GM18951 (cell line): Measurements from ENCODE around the gene FERMT1.
"Not testable (repeated sequence)": the region's sequence is repeated elsewhere in the genome, so short reads cannot be mapped to it uniquely, and the experiment has no call there.

ENCODE experiments used
- POLR2A ChIP-seq: IDR thresholded peaks from 4 replicates; pipeline ENCODE4 v1.6.1; 2011; ENCODE audit warnings: mild to moderate bottlenecking; ENCODE audit not compliant: insufficient read length, insufficient read depth; ENCODE audit errors: extremely low read depth
- in situ Hi-C: fragments of 300-500 bp; cut with MboI; formaldehyde crosslinking; loops from one replicate; pipeline ENCODE4 v1.12.0; 2022; ENCODE audit warnings: low sequenced_read_pairs, mixed read lengths, inconsistent platforms; ENCODE audit not compliant: unreplicated experiment

Gene FERMT1

DNA sequence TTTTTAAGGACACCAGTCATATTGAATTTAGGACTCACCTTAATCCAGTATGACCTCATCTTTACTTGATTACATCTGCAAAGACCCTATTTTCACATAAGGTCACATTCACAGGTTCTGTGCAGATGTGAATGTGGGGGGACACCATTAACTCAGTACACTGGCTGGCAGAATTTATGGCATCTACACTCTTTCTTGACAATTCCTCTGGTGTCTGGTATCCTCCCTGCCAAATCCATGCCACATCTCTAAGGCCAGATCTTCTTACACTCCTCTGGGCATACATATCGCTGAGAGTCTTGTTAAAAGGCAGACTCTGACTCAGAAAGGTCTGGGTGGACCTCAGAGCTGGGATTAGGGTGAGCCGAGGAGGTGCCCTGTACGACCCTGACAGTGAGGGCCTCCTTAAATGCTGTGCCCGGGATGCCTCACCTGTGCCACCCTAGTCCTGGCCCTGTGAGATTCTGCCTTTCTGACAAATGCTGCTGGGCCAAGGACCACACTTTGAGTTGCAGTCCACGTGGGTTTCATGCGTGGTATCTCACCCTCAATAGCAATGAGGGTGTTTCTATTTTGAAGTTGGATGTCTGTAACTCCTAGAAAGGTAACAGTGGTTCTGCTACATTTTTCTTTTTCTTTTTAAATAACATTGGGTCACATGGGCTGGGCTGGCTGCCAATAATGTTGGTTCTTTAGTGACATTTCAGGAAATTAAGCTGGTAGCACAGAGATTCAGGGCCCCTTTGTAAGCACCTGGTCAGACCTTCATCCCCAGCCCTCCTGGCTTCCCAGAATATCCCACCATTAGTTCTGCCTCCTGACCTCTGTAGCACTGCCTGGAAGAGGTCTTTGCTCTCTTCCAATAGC, 51.8 kb downstream of the FERMT1 start:
- in situ Hi-C loops, result no loop called here
- TF ChIP-seq POLR2A, result no peak

DNA sequence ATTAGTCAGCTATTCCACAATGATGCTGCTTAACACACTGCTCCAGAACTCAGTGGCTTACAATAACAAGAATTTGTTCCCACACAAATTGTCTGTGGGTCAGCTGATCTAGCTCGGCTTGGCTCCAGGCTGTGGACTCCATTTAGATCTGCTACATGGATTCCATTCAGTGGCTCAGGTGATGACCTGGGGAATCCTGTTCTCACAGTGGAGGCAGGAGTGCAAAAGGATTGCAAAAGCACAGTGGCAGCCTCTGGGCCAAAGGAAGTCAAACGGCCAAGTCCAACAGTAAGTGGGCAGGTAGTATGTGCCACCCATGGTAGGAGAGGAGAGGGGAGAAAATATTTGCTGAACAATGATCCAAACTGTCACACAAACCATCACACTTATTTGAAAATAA, 53.2 kb downstream of the FERMT1 start:
- in situ Hi-C loops, result no loop called here
- TF ChIP-seq POLR2A, result no peak

DNA sequence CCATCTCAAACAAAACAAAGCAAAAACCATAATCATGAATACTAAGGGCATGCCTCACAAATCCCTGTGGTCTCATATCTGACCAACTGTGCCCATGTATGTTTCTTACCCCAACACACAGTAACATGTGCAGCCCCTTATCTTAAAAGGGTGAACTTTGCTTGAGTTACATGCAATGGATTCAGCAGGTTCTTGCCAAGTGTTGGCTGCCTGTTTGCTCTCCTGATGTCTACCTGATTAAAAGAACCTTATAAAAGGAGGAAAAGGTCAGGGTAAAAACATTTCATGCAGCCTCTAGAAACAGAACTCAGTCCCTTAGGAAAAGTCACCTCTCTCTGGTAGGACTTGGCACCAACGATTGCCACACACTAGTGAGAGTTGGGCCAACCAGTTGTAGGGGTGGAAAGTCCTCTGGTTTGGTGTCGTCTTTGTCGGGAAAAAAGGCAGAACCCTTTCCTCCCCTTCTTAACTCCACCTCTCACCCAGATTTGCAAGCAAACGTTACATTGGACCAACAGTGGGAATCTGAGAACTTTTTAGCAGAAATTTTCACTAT, 55.0 kb downstream of the FERMT1 start:
- in situ Hi-C loops, result no loop called here

DNA sequence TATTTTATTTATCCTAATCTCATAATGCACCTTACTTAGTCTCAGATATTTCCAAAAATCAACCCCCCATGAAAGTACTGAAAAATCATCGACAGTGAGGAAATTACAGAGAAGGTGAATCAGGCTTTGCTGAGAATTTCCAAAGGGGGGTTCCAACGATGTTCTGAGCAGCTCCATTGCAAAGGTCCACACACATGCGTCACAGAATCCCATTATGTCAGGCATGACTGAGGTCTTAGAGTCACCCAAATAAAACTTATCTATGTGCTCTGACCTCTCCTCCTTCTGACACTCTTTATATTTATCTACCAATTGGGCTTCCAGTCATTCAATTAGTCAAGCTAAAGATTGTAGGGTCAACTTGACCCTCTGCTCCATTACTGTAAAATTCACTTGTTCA, 56.2 kb downstream of the FERMT1 start:
- TF ChIP-seq POLR2A, result no peak
- in situ Hi-C loops, result no loop called here

More for the DNA sequence above, 55.0 kb downstream of the FERMT1 start:
- no peak for TF ChIP-seq POLR2A

DNA sequence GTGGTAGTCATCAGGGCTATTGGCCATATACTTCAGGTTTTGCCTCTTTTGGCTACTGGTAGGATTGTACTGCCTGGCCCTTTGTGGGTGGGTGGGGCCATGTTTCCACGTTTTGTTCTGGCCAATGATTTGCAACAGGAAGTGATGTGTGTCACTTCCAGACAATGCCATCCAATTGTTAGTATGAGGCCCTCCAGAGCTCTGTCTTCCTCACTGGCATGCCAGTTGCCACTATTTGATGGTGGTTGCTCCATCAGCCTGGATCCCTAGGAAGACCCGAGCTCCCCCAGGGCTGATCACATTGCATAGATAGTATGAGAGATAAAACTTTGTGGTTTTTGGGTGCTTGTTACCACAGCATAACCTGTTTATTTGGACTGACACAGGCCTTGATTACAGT, 61.3 kb downstream of the FERMT1 start:
- TF ChIP-seq POLR2A, result no peak
- in situ Hi-C loops, result no loop called here

DNA sequence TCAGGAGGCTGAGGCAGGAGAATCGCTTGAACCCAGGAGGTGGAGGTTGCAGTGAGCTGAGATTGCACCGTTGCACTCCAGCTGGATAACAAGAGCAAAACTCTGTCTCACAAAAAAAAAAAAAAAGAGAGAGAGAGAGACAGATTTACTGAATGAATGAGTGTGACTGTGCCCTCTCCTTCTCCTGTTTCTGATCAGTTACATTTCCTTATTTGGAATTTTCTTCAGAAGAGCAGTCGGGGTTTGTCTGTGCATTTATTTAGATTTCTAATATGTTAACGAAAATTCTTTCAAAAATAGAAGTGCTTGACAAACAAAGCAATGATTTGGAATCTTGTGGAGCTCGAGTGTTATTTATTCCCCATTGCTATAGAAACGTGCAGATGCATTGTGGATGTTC, 62.6 kb downstream of the FERMT1 start:
- no peak for TF ChIP-seq POLR2A
- in situ Hi-C loops, result no loop called here

DNA sequence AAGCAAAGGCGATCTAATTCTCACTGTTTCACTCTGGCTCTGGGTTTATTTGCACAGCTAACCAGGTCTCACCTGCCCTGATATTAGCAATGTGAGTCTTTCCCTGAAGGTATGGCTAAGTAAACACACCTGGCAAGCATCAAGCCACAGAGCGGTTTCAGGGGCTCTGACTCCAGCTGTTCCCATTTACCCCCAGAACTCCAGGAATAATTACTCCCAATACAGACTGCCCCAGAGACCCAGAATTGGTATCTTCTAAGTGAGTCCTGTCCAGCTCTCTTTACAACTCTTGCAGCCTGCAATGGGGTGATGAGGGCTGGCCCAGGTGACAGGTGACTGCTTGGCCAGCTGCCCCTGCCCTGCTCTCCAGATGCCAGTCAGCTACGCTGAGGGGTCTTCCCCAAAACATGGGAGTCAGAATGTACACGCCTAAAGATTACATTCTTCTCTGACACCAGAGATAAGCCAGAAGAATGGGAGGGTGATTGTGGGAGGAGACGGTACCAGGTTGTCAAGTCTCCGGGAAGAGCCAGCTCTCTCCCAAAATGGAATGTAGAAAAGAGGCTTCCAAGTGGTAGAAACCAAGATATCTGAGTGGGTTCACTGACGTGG, 64.0 kb downstream of the FERMT1 start:
- no peak for TF ChIP-seq POLR2A

DNA sequence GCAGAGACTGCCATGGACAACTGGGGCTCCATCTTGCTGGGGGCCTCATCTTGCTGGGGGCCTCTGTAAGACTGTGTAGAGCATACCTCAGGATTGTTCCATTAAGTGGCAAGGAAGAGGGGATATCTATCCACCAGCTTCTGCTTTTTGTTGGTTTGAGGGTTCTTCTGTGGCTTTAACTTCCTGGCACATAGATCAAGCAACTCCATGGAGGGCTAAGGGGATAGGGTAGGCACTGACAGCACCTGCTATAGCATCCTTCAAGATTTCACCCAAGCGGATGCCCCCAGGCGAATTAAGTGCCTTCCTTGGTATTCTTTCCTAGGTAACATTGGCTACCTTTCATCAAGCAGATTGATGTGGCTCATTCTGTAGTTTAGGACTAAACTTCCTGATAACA, 65.1 kb downstream of the FERMT1 start:
- in situ Hi-C loops, result no loop called here
- TF ChIP-seq POLR2A, result no peak

More for the DNA sequence above, 64.0 kb downstream of the FERMT1 start:
- in situ Hi-C loops, result no loop called here

DNA sequence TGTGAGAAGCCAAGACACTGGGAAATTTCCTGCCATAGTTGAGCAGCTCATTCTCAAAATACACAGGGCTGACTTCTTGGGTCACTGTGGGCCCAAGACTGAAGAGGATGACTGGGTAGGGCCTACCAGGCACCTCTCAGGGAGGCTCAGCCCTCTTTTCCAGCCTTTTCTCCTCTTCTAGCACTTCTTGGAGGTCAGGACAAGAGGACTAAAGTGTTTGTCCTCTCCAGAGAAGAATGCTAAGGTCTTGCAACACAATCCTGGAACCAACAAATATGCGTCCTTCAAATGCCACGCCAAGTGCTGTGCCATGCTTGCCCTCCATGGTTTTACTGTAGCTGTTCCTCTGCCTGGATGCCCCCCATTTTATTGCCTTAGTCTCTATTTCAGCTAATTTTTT, 65.7 kb downstream of the FERMT1 start:
- TF ChIP-seq POLR2A, result no peak
- in situ Hi-C loops, result no loop called here

DNA sequence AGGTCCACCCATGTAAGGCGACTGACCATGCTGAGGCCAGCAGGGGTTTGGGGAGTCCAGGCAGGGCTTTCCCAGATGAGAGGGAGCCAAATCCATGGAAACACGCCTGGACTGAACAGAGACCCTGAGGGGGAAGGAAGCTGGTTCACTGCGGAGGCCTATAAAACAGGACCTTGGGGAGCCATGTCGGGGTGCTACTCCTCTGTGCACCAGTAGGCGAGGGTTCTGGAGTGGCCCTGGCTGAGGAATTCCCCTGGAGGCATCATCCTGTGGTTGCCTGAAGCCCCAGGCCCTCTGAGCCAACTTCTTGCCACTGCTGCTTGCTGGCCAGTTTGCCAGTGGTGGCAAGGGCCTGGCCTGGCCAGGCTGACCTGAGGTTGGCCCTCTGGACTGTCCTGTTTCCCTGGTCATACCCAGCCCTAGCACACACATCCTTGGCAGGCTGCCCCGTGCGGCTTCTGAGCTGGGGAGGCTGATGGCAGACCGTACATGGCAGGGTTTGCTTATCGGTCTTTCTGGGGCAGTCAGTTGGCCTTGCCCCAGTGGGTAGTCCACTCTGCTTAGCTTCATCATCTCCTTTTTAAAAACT, 66.8 kb downstream of the FERMT1 start:
- no peak for TF ChIP-seq POLR2A
- in situ Hi-C loops, result no loop called here

DNA sequence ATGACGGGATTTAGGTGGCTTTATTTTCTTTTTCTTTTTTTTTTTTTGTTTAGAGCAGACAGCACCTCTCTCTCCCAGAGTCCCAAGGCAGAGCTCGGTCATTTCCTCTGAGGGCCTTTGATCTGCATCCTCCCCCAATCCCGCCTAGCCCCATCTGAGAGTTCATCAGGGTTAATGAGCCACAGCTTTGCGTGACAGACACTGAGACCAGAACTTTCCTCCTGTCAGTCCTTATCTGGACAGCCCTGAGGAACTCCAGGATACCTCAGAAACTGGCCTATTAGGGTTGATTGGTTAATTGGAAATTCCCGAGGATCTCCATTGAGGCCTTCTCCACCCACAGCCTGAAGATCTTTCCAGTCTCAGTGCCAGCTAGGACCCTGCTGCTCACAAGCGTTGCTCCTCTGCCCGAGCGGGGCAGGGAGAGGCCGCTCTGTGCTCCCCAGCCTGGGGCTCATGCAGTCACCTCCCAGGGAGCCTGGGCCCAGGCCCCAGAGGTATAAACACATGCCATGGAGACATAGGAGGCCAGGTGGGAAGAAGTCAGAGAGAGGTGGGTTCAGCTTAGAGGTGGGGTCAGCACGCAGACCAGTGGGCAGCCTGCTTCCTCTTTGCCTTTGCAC, 67.6 kb downstream of the FERMT1 start:
- in situ Hi-C loops, result no loop called here
- no peak for TF ChIP-seq POLR2A

DNA sequence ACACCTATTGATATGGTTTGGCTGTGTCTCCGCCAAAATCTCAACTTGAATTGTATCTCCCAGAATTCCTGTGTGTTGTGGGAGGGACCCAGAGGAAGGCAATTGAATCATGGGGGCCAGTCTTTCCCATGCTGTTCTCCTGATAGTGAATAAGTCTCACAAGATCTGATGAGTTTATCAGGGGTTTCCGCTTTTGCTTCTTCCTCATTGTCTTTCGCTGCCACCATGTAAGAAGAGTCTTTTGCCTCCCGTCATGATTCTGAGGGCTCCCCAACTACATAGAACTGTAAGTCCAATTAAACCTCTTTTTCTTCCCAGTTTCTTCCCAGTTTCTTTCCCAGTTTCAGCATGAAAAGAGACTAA, 68.2 kb downstream of the FERMT1 start:
- in situ Hi-C loops, result not testable (repeated sequence)
